Hepatocyte (in vitro differentiated cells): Measurements from ENCODE around the gene HSD17B1.

ENCODE experiments used
- CTCF ChIP-seq: fragments of 200-600 bp; sonication (generic); IDR thresholded peaks from 2 replicates; pipeline ENCODE4 v1.5.1; 2016; ENCODE audit warnings: antibody characterized with exemption, mild to moderate bottlenecking; ENCODE audit not compliant: poor library complexity
- EZH2 ChIP-seq: fragments of 200-600 bp; sonication (generic); IDR thresholded peaks from 2 replicates; pipeline ENCODE4 v1.6.1; 2016; ENCODE audit warnings: antibody characterized with exemption, mild to moderate bottlenecking, borderline replicate concordance

- TF ChIP-seq CTCF (no peak), EZH2 (no peak)
These were observed 37.9 kb upstream of the HSD17B1 start for GRCh38 chr17:42514867-42515266.
